GM12878 (cell line): ENCODE results near the gene FNDC11. TPM values are rescaled to one million over a fixed set of nuclear protein-coding genes. Genes with fewer than 3 reads are reported as not detected.
A peak's percentile ranks its signal among the peaks of the same experiment; 100 is the strongest.

Experiments
- BRCA1 ChIP-seq: IDR thresholded peaks from 2 replicates; pipeline ENCODE4 v1.6.1; 2011; ENCODE audit warnings: low read depth, low read length, improper control_type of control experiment
- CHD2 ChIP-seq: IDR thresholded peaks from 2 replicates; pipeline ENCODE4 v1.6.1; 2011; ENCODE audit warnings: low read depth, low read length, improper control_type of control experiment, borderline replicate concordance
- EGR1 ChIP-seq, 2 experiments: IDR thresholded peaks; 1 replicate in 1 of 2; 2 replicates in 1 of 2; pipeline ENCODE4 v1.6.1; 2011 to 2012; ENCODE audit warnings: low read depth in 2 of 2, low read length in 2 of 2, borderline replicate concordance in 1 of 2, mild to moderate bottlenecking in 1 of 2, moderate library complexity in 1 of 2
- ETV6 ChIP-seq, 2 experiments: fragments of 450-650 bp in 1 of 2; IDR thresholded peaks in 1 of 2; conservative IDR thresholded peaks in 1 of 2; 2 replicates each; pipeline ENCODE4 v1.6.1; 2014; ENCODE audit warnings: antibody characterized with exemption in 1 of 2, borderline replicate concordance in 1 of 2, low read depth in 1 of 2, mild to moderate bottlenecking in 1 of 2, moderate library complexity in 1 of 2
- FOXM1 ChIP-seq: IDR thresholded peaks from 2 replicates; pipeline ENCODE4 v1.6.1; 2012; ENCODE audit warnings: low read depth, mild to moderate bottlenecking, inconsistent platforms, low read length, moderate library complexity
- KDM1A ChIP-seq: fragments of 200-600 bp; sonication (generic); IDR thresholded peaks from 2 replicates; pipeline ENCODE4 v1.6.1; 2016; ENCODE audit warnings: borderline replicate concordance
- SRF ChIP-seq, 2 experiments: IDR thresholded peaks; 2 replicates each; pipeline ENCODE4 v1.6.1; 2011; ENCODE audit warnings: low read depth in 2 of 2, low read length in 2 of 2, mild to moderate bottlenecking in 1 of 2, moderate library complexity in 1 of 2
- TCF7 ChIP-seq: IDR thresholded peaks from 2 replicates; pipeline ENCODE4 v1.6.1; 2014; ENCODE audit warnings: antibody characterized with exemption, borderline replicate concordance
- YY1 ChIP-seq: IDR thresholded peaks from 2 replicates; pipeline ENCODE4 v1.6.1; 2011; ENCODE audit warnings: low read depth, mild to moderate bottlenecking, low read length
- ZNF217 ChIP-seq: fragments of 450-650 bp; IDR thresholded peaks from 2 replicates; pipeline ENCODE4 v1.6.1; 2017; ENCODE audit warnings: antibody characterized with exemption, mild to moderate bottlenecking
- ZZZ3 ChIP-seq: IDR thresholded peaks from 2 replicates; pipeline ENCODE4 v1.6.1; 2011; ENCODE audit warnings: low read depth; ENCODE audit not compliant: control insufficient read depth, insufficient read length
- polyA plus RNA-seq, 11 experiments: library from polyadenylated mRNA; depleted of rRNA in 4 of 11; unstranded in 6 of 11; stranded (reverse) in 5 of 11; fragments of >200 nt; fragmentation: Nextera tagmentation in 4 of 11; fragmentation: Illumina TruSeq in 1 of 11; extraction: Ambion mirVana in 4 of 11; extraction: Trizol in 1 of 11; gene quantifications; 1 replicate in 1 of 11; 2 replicates in 10 of 11; pipeline versions ENCODE4 v1.2.1 to v1.2.3, GENCODE V29; 2011 to 2016; ENCODE audit warnings: inconsistent platforms in 2 of 11, missing spikeins in 2 of 11, low read depth in 1 of 11
- total RNA-seq, 4 experiments: library from RNA; depleted of rRNA in 3 of 4; stranded (reverse); fragments of >200 nt in 3 of 4; fragmentation: Illumina TruSeq in 1 of 4; extraction: Trizol in 1 of 4; gene quantifications; 2 replicates each; pipeline versions ENCODE4 v1.2.1 to v1.2.3, GENCODE V29; 2013 to 2021
- TF ChIP-seq, protein P1 (sequence below): IDR thresholded peaks from 2 replicates; pipeline ENCODE4 v1.6.1; 2012; ENCODE audit warnings: low read length, inconsistent platforms
- TF ChIP-seq, protein P2 (sequence below): IDR thresholded peaks from 2 replicates; pipeline ENCODE4 v1.6.1; 2011; ENCODE audit warnings: mild to moderate bottlenecking, low read depth, low read length, moderate library complexity; ENCODE audit not compliant: insufficient replicate concordance
- TF ChIP-seq, protein P3 (sequence below): fragments of 450-650 bp; IDR thresholded peaks from 2 replicates; pipeline ENCODE4 v1.6.1; 2016; ENCODE audit warnings: mild to moderate bottlenecking, moderate library complexity, borderline replicate concordance

FNDC11 gene
- total and polyA plus RNA-seq, 10 of the 15 experiments (the other 5 are each of a cell fraction or from before 2014, with no cell fraction given), result 0.09 to 0.72 (median 0.34) TPM; not detected in 2

DNA sequence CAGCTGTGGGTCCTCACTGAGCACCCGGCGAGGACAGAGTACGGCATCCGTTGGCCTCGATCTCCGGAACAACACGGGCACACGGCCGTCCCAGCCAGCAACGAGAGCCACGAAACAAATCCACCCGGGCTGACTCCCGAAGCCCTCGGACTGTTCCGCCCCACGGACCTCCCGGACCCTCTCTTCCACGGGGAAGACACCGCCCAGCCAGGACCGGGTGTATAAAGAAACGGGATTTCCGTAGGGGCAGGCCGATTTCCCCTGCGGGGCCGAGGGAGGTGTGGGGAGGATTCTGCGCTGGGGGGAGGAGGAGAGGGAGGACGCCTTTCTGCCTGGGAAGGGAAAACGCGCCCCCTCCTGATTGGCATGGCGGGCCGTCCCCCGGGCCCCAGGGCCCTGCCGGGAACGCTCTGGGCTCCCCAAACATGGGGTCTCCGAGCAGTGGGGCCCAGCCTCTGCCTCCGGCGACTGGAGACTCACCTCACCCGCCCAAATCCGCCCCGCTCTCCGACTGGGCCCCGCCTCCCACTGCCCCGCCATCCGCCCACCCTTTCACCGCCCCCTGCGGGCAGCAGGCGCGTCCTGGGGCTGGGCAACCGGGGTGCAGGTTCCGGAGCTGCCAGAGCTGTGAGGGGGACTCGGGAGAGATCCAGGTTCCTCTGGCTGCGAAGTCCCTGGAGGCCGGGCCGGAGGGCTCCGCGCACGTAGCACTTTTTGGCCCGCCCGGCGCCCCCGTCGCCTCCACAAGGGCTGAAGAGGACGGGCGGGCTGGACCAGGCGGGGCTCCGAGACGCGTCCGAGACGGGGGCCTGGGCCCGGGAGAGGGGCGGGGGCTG lies 34.1 kb upstream of the FNDC11 start (continued):
- TF ChIP-seq, protein P1, sequence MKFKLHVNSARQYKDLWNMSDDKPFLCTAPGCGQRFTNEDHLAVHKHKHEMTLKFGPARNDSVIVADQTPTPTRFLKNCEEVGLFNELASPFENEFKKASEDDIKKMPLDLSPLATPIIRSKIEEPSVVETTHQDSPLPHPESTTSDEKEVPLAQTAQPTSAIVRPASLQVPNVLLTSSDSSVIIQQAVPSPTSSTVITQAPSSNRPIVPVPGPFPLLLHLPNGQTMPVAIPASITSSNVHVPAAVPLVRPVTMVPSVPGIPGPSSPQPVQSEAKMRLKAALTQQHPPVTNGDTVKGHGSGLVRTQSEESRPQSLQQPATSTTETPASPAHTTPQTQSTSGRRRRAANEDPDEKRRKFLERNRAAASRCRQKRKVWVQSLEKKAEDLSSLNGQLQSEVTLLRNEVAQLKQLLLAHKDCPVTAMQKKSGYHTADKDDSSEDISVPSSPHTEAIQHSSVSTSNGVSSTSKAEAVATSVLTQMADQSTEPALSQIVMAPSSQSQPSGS, result no peak
- TF ChIP-seq BRCA1, result no peak
- TF ChIP-seq, protein P2, sequence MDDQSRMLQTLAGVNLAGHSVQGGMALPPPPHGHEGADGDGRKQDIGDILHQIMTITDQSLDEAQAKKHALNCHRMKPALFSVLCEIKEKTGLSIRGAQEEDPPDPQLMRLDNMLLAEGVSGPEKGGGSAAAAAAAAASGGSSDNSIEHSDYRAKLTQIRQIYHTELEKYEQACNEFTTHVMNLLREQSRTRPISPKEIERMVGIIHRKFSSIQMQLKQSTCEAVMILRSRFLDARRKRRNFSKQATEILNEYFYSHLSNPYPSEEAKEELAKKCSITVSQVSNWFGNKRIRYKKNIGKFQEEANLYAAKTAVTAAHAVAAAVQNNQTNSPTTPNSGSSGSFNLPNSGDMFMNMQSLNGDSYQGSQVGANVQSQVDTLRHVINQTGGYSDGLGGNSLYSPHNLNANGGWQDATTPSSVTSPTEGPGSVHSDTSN, result no peak
- TF ChIP-seq FOXM1, result no peak
- TF ChIP-seq YY1, result 0 out of 2 replicates have a peak, but pooled peaks have one; percentile 9
- TF ChIP-seq, protein P3, sequence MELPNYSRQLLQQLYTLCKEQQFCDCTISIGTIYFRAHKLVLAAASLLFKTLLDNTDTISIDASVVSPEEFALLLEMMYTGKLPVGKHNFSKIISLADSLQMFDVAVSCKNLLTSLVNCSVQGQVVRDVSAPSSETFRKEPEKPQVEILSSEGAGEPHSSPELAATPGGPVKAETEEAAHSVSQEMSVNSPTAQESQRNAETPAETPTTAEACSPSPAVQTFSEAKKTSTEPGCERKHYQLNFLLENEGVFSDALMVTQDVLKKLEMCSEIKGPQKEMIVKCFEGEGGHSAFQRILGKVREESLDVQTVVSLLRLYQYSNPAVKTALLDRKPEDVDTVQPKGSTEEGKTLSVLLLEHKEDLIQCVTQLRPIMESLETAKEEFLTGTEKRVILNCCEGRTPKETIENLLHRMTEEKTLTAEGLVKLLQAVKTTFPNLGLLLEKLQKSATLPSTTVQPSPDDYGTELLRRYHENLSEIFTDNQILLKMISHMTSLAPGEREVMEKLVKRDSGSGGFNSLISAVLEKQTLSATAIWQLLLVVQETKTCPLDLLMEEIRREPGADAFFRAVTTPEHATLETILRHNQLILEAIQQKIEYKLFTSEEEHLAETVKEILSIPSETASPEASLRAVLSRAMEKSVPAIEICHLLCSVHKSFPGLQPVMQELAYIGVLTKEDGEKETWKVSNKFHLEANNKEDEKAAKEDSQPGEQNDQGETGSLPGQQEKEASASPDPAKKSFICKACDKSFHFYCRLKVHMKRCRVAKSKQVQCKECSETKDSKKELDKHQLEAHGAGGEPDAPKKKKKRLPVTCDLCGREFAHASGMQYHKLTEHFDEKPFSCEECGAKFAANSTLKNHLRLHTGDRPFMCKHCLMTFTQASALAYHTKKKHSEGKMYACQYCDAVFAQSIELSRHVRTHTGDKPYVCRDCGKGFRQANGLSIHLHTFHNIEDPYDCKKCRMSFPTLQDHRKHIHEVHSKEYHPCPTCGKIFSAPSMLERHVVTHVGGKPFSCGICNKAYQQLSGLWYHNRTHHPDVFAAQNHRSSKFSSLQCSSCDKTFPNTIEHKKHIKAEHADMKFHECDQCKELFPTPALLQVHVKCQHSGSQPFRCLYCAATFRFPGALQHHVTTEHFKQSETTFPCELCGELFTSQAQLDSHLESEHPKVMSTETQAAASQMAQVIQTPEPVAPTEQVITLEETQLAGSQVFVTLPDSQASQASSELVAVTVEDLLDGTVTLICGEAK, result no peak
- no peak for TF ChIP-seq CHD2
- TF ChIP-seq TCF7, result no peak
- no peak for TF ChIP-seq KDM1A
- TF ChIP-seq ZNF217, result no peak
- peak in 1 of 2 experiments; percentile 76; a peak in 2 of 3 replicates for TF ChIP-seq EGR1 (IDR thresholded peaks at IDR 0.05; ENCODE audit: borderline replicate concordance in 1 of 2, low read depth in 2 of 2, low read length in 2 of 2)
- TF ChIP-seq ZZZ3, result no peak
- no peak for TF ChIP-seq ETV6 (conservative IDR thresholded peaks at IDR 0.05 in 1 of 2, IDR thresholded peaks at IDR 0.05 in 1 of 2; ENCODE audit: borderline replicate concordance in 1 of 2, low read depth in 1 of 2)
- no peak for TF ChIP-seq SRF (IDR thresholded peaks at IDR 0.05; ENCODE audit: low read depth in 2 of 2, low read length in 2 of 2)
